ENCODE measurements around the gene CD247. TPM values are rescaled to one million over a fixed set of nuclear protein-coding genes. Genes with fewer than 3 reads are reported as not detected.
A peak's percentile ranks its signal among the peaks of the same experiment; 100 is the strongest.

CD247 gene
- polyA plus RNA-seq, 2 of the 4 experiments (the other 2 are of a cell fraction), result 0.10 to 0.27 TPM

DNA sequence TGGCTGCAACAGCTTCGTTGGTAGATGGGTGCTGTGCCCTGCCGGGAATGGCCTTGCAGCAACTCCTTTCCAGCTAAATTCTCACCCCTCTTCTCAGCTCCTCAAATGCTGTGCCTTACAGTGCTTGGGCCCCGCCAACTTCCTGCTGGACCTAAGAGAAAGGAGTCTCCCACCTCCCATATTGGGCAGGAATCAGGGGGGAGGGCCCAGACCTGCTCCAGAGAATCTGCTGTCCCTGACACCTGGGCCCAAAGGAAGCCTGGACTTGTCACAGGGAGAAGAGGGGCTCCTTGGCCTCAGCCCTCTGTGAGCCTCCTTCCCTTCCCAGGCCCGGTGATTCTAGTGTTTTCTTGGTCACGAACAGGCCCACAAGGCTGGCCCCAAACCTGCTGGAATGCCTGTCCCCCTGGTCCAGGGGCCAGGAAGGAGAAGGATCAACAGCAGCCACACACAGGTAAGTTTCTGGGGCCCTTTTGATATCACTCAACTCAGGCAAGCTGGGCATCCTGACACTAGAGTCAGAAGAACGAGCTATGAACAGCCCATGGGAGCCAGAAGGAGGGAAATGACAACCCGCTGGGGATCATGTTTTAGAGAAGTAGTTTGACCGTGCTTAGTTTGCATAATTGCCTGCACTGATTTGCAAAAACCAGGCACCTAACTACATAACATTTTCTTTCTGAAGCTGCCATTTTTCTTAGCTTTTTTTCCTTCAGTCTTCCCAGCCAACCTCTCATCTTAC lies 86.2 kb downstream of the CD247 start:
- POLR2A ChIA-PET, result no interaction called here
- TF ChIP-seq ZNF302 (CRISPR knock-in tag; IDR thresholded peaks at IDR 0.05) (no peak), NR3C1 (IDR thresholded peaks at IDR 0.05) (no peak), CHD4 (IDR thresholded peaks at IDR 0.05; ENCODE audit: borderline replicate concordance) (no peak), TFCP2L1 (CRISPR knock-in tag; IDR thresholded peaks at IDR 0.05) (no peak), CHD2 (IDR thresholded peaks at IDR 0.05; ENCODE audit: low read length, partially characterized antibody) (no peak), HOXB13 (CRISPR knock-in tag; IDR thresholded peaks at IDR 0.05; ENCODE audit: low read depth) (no peak)
- TF ChIP-seq, protein P1, sequence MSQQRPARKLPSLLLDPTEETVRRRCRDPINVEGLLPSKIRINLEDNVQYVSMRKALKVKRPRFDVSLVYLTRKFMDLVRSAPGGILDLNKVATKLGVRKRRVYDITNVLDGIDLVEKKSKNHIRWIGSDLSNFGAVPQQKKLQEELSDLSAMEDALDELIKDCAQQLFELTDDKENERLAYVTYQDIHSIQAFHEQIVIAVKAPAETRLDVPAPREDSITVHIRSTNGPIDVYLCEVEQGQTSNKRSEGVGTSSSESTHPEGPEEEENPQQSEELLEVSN (IDR thresholded peaks at IDR 0.05; ENCODE audit: borderline replicate concordance, low read depth), result no peak
- TF ChIP-seq, protein P2, sequence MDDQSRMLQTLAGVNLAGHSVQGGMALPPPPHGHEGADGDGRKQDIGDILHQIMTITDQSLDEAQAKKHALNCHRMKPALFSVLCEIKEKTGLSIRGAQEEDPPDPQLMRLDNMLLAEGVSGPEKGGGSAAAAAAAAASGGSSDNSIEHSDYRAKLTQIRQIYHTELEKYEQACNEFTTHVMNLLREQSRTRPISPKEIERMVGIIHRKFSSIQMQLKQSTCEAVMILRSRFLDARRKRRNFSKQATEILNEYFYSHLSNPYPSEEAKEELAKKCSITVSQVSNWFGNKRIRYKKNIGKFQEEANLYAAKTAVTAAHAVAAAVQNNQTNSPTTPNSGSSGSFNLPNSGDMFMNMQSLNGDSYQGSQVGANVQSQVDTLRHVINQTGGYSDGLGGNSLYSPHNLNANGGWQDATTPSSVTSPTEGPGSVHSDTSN (IDR thresholded peaks at IDR 0.05), result no peak

DNA sequence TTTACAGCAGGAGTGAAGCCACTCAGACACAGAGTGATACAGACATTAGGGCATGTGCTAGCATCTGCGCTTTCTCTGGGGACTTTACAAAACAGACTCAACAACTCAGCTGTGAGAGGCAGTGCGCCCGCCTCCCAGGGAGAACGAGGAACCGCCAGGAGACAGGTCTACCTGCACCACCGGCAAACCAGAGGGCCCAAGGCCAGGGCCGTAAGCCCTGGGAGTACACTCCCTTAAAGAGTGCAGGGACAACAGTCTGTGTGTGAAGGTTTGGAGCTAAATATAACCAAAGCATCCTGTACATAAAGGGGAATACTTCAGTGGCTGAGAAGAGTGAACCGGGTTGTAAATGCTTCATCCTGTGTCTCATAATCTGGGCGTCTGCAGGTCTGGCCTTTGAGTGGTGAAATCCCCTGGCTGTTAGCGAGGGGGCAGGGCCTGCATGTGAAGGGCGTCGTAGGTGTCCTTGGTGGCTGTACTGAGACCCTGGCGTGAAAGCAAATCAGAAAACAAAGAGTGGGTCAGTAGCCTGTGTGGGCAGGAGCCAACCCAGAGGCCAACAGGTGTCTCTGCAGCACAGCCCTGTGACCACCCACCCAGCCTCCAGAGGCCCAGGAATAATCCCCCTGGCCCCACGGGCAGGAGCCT lies 86.9 kb downstream of the CD247 start:
- no peak overlapping the region for H3K4me3 ChIP-seq
- TF ChIP-seq SMC3 (IDR thresholded peaks at IDR 0.05) (no peak), MAFK (IDR thresholded peaks at IDR 0.05; ENCODE audit: partially characterized antibody) (no peak), RFX5 (IDR thresholded peaks at IDR 0.05) (no peak), MAZ (IDR thresholded peaks at IDR 0.05; ENCODE audit: borderline replicate concordance, low read depth, low read length) (no peak), ZSCAN20 (CRISPR knock-in tag; IDR thresholded peaks at IDR 0.05) (no peak), CHD2 (IDR thresholded peaks at IDR 0.05; ENCODE audit: low read length, partially characterized antibody) (no peak), ZNF302 (CRISPR knock-in tag; IDR thresholded peaks at IDR 0.05) (no peak), RAD21 (conservative IDR thresholded peaks at IDR 0.05 in 1 of 2, IDR thresholded peaks at IDR 0.05 in 1 of 2) (no peak), FOSB (CRISPR knock-in tag; IDR thresholded peaks at IDR 0.05) (no peak), TFCP2L1 (CRISPR knock-in tag; IDR thresholded peaks at IDR 0.05) (no peak), SREBF2 (IDR thresholded peaks at IDR 0.05) (no peak)
- TF ChIP-seq, protein P3, sequence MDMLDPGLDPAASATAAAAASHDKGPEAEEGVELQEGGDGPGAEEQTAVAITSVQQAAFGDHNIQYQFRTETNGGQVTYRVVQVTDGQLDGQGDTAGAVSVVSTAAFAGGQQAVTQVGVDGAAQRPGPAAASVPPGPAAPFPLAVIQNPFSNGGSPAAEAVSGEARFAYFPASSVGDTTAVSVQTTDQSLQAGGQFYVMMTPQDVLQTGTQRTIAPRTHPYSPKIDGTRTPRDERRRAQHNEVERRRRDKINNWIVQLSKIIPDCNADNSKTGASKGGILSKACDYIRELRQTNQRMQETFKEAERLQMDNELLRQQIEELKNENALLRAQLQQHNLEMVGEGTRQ (IDR thresholded peaks at IDR 0.05), result no peak
- CTCF ChIA-PET, result interaction anchor here (1.0 to 5.9 kb wide), 3 partner anchors 11 to 163 kb away, joined by 3 to 46 read pairs (median 6); no protein-coding TSS in a partner anchor
- POLR2A ChIA-PET, result no interaction called here
- FAIRE-seq (no peak), ATAC-seq (peak; percentile 18 to 28; a peak in 3 of 6 replicates), DNase-seq (ENCODE audit: low read depth in 1 of 2, low spot score in 1 of 2) (no peak)
- no peaks in the 10 kb centered on the region for H3K4me1 ChIP-seq
- no peak overlapping the region for H3K27ac ChIP-seq
- no peaks in the 10 kb centered on the region; the same call in 2 of the 3 replicates for H3K9me3 ChIP-seq
- H3K4me2 ChIP-seq, result no peak overlapping the region
- WGBS (ENCODE audit: missing lambda C conversion rate), result 86% methylated on average over 14 of the region's 14 CpGs

More for the DNA sequence above, 86.2 kb downstream of the CD247 start:
- ATAC-seq (no peak; a peak in 2 of 6 replicates), DNase-seq (ENCODE audit: low read depth in 1 of 2, low spot score in 1 of 2) (no peak), FAIRE-seq (no peak)
- no peak overlapping the region for H3K27ac ChIP-seq
- H3K4me3 ChIP-seq, result no peak overlapping the region
- 82% methylated on average over 8 of the region's 8 CpGs for WGBS (ENCODE audit: missing lambda C conversion rate)
- no peaks in the 10 kb centered on the region; the same call in 2 of the 3 replicates for H3K9me3 ChIP-seq
- H3K4me1 ChIP-seq, result no peaks in the 10 kb centered on the region
- CTCF ChIA-PET, result interaction anchor here (0.7 to 5.9 kb wide), 3 partner anchors 10 to 164 kb away, joined by 3 to 46 read pairs (median 6); no protein-coding TSS in a partner anchor
- no peak overlapping the region for H3K4me2 ChIP-seq

DNA sequence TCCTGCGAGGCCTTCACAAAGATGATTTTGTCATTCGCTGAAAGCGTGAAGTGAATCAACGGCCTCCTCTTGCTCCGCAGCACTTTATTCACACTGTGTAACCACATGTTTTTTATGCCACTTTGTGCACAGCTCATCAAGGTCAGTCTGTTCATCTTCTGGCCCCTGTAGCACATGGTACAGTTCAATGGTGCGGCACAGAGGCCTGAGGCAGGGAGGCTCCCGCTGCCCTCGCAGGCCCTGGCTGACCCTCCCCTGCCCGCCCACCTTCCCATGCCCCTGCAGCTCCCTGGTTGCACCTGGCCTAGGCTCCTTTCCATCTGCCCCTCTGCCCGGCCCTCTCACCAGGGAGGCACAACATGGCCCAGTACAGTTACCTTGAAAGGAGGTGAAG lies 87.5 kb downstream of the CD247 start:
- POLR2A ChIA-PET, result no interaction called here
- ATAC-seq, result peak in 1 of 2 experiments; percentile 16; a peak in 1 of 6 replicates
- CTCF ChIA-PET, result interaction anchor here (0.6 to 5.9 kb wide), 3 partner anchors 12 to 103 kb away, joined by 3 to 46 read pairs (median 5); no protein-coding TSS in a partner anchor
- Histone ChIP-seq H3K9me3 (no peaks in the 10 kb centered on the region; the same call in 2 of the 3 replicates), H3K4me1 (no peaks in the 10 kb centered on the region), H3K27ac (no peak overlapping the region), H3K4me2 (no peak overlapping the region), H3K4me3 (no peak overlapping the region)
- 95% methylated on average over 9 of the region's 10 CpGs for WGBS (ENCODE audit: missing lambda C conversion rate)
- no peak for FAIRE-seq
- DNase-seq (ENCODE audit: low read depth in 1 of 2, low spot score in 1 of 2), result no peak
- no peak for TF ChIP-seq PHF8 (IDR thresholded peaks at IDR 0.05; ENCODE audit: borderline replicate concordance, low read depth)
- no peak for TF ChIP-seq HDAC2 (IDR thresholded peaks at IDR 0.05)
- TF ChIP-seq ZC3H11A (IDR thresholded peaks at IDR 0.05), result no peak
- TF ChIP-seq ESRRA (IDR thresholded peaks at IDR 0.05; ENCODE audit: borderline replicate concordance, low read length), result no peak
- TF ChIP-seq, protein P3 (IDR thresholded peaks at IDR 0.05), result no peak
- TF ChIP-seq, protein P4, sequence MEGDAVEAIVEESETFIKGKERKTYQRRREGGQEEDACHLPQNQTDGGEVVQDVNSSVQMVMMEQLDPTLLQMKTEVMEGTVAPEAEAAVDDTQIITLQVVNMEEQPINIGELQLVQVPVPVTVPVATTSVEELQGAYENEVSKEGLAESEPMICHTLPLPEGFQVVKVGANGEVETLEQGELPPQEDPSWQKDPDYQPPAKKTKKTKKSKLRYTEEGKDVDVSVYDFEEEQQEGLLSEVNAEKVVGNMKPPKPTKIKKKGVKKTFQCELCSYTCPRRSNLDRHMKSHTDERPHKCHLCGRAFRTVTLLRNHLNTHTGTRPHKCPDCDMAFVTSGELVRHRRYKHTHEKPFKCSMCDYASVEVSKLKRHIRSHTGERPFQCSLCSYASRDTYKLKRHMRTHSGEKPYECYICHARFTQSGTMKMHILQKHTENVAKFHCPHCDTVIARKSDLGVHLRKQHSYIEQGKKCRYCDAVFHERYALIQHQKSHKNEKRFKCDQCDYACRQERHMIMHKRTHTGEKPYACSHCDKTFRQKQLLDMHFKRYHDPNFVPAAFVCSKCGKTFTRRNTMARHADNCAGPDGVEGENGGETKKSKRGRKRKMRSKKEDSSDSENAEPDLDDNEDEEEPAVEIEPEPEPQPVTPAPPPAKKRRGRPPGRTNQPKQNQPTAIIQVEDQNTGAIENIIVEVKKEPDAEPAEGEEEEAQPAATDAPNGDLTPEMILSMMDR (IDR thresholded peaks at IDR 0.05), result no peak
- TF ChIP-seq RCOR1 (IDR thresholded peaks at IDR 0.05; ENCODE audit: low read depth, low read length), result no peak
- no peak for TF ChIP-seq RARB (CRISPR knock-in tag; IDR thresholded peaks at IDR 0.05)
- TF ChIP-seq, protein P5, sequence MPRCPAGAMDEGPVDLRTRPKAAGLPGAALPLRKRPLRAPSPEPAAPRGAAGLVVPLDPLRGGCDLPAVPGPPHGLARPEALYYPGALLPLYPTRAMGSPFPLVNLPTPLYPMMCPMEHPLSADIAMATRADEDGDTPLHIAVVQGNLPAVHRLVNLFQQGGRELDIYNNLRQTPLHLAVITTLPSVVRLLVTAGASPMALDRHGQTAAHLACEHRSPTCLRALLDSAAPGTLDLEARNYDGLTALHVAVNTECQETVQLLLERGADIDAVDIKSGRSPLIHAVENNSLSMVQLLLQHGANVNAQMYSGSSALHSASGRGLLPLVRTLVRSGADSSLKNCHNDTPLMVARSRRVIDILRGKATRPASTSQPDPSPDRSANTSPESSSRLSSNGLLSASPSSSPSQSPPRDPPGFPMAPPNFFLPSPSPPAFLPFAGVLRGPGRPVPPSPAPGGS (IDR thresholded peaks at IDR 0.05), result no peak
- no peak for TF ChIP-seq POLR2A (IDR thresholded peaks at IDR 0.05; ENCODE audit: low read length)
